Sigmoid colon (tissue), 4 donors: ENCODE results near the gene NEURL1B.

Source experiments
- EP300 ChIP-seq, 4 donors: sonication (generic); formaldehyde crosslinking; IDR thresholded peaks; one replicate each; pipeline ENCODE4 v1.6.1; 2017; ENCODE audit warnings: antibody characterized with exemption in 4 of 4
- POLR2A ChIP-seq, 2 donors: fragments of 450-650 bp; IDR thresholded peaks; one replicate each; pipeline ENCODE4 v1.6.1; 2016; ENCODE audit warnings: antibody characterized with exemption in 2 of 2, mild to moderate bottlenecking in 2 of 2, moderate library complexity in 2 of 2
- TF ChIP-seq, protein P1 (sequence below), 4 experiments: fragments of 450-650 bp in 3 of 4; fragments of 200-600 bp in 1 of 4; IDR thresholded peaks; one replicate each; pipeline ENCODE4 v1.5.1; 2016 to 2019; ENCODE audit warnings: antibody characterized with exemption in 4 of 4, mild to moderate bottlenecking in 3 of 4, moderate library complexity in 2 of 4

DNA sequence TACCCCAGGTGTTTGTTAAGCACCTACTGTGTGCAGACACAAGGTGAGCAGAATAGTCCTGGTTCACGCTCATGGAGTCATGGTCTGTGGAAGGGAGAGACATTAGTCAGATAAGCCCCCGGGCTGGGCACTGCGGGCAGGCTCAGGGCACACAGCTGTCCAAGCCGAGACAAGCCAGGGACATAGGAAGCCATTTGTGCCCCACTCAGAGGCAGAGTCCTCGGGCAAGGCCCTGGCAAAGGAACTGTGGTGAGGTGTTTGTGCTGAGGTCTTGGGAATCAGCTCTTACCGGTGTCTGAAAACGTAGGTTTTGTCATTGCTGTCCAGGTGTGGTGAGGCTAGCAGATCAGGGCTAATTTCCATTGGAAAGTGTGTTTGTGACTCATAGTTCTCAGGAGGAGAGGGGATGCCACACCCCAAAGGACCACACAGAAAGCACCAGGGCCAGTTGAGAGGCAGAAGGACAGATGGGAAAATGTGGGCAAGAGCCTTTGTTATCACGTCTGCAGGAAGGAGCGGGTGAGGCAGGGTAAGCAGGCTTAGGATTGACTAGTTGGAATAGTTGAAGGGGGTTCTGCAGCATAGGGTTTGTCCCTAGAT is 46.1 kb upstream of the NEURL1B start:
- TF ChIP-seq, protein P1, sequence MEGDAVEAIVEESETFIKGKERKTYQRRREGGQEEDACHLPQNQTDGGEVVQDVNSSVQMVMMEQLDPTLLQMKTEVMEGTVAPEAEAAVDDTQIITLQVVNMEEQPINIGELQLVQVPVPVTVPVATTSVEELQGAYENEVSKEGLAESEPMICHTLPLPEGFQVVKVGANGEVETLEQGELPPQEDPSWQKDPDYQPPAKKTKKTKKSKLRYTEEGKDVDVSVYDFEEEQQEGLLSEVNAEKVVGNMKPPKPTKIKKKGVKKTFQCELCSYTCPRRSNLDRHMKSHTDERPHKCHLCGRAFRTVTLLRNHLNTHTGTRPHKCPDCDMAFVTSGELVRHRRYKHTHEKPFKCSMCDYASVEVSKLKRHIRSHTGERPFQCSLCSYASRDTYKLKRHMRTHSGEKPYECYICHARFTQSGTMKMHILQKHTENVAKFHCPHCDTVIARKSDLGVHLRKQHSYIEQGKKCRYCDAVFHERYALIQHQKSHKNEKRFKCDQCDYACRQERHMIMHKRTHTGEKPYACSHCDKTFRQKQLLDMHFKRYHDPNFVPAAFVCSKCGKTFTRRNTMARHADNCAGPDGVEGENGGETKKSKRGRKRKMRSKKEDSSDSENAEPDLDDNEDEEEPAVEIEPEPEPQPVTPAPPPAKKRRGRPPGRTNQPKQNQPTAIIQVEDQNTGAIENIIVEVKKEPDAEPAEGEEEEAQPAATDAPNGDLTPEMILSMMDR (IDR thresholded peaks at IDR 0.05): no peak
- TF ChIP-seq POLR2A (IDR thresholded peaks at IDR 0.05): no peak
- TF ChIP-seq EP300 (IDR thresholded peaks at IDR 0.05): no peak
